Measurements from ENCODE around the gene CRYM.
A peak's percentile ranks its signal among the peaks of the same experiment; 100 is the strongest.
"Not testable (repeated sequence)": the region's sequence is repeated elsewhere in the genome, so short reads cannot be mapped to it uniquely, and the experiment has no call there.

The CRYM gene

DNA sequence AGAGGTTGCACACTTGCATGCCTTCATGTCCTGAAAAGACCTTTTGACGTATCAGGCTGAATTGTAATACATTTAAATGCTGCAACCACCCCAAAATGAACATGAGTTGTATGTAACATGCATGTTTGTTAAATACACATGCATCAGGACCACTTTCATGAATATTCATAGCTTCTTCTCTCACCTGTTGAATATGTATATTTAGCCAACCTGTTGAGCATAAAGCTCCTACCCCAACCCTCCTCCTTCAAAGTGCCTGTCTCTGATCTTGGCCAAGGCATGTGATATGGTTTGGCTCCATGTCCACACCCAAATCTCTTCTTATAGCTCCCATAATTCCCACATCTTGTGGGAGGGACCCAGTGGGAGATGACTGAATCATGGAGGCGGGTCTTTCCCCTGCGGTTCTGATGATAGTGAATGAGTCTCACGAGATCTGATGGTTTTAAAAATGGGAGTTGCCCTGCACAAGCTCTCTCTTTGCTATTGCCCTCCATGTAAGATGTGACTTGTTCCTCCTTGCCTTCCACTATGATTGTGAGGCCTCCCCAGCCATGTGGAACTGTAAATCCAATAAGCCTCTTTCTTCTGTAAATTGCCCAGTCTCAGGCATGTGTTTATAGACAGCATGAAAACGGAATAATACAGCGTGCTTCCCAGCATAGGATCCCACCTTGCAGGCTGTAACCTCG lies 3.8 kb upstream of the CRYM start:
- no peak for DNase-seq (ENCODE audit: insufficient read length, low spot score)
- FAIRE-seq = no peak

DNA sequence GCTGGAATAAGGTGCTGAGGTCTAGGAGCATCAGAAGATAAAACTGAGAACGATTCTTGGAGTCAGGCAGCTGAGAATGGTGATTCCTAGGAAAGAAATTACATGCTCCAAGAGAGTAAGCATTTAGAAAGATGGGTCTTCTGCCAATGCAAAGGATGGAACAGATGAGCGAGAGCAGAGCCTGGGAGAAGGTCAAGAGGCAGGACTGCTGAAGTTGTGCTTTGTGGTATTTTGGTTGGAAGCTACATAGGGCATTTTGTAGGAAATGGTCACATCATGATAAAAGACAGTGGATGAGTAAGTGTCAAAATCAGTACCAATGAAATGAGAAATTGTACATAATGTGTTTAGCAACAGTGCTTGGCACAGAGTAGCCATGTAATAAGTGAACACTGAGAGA lies 1.4 kb upstream of the CRYM start:
- FAIRE-seq (no peak), DNase-seq (ENCODE audit: insufficient read length, low spot score) (no peak)

DNA sequence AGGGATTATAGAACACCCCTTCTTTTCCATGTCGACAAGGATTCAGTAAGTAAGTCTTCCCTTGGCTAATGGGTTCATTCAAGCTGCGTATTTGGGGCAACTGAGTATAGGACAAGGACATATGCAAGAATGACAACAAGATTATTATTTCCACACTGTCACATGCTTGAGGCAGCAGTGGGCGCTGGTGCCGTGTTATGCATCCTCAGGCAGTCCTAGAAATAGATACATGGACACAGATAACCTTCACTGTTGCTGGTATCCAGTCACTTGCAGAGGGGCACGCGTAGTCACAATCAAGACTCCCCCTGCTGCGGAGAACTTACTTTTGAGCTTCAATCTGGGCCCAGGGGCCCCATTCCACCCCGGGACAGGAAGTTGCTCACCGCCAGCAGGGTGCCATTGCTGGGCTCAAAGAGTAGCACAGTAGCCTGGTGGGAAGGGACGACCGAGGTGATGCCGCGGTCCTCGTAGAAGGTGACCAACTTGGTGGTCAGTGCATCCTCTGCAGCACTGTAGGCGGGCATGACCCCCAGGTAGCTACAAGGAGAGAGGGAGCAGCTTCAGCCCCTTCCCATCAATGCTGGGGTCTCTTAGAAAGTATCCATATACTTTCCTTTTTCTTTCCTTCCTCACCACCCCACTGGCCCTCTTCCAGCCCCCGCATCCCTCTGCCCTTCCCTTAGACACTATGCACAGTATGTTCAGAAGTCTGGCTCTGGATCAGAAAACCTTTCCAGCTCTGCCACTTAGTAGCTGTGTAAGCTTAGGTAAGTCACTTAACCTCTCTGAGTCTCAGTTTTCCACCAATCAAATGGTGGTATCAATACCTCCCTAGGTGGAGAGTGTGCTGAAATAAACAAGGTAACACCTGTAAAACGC lies 804 bp downstream of the CRYM start:
- no peak for FAIRE-seq
- DNase-seq (ENCODE audit: insufficient read length, low spot score) = no peak

DNA sequence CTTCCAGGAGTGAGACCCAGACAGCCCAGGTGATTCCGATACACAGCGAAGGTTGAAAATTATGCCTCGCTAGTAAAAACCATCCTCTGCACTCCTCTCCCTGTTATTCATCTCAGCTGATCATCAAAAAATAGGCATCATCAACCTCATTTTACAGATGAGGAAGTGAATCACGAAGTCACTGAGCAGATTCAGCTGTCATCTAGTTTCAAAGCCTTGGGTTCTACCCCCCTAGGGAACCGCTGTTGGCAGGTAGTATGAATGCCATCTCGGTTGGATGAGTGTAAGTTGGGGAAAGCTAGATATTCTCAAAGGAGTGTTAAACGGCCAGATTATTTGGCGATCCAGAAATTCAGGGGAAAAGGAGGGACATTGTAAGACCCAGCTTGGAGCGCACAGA lies 2.0 kb downstream of the CRYM start:
- FAIRE-seq (no peak), DNase-seq (ENCODE audit: insufficient read length, low spot score) (no peak)

DNA sequence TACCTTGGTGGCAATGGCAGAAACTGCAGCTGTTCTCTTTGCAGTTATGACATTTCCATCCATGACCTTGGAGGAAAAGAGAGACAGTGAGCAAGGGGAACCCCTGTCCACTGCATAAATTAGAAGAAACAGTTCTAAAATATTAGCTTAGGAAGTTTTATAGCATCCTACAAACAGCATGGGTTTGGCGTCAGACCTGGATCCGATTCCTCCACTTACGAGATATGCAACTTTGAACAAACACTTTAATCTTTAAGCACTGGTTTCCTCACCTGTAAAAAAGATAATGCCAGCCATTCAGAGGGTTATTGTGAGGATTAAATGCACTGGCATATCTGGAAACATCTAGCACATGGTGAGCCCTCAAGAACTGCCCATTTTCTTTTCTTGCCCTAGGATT lies 2.6 kb downstream of the CRYM start:
- FAIRE-seq (no peak), DNase-seq (ENCODE audit: insufficient read length, low spot score) (no peak)

DNA sequence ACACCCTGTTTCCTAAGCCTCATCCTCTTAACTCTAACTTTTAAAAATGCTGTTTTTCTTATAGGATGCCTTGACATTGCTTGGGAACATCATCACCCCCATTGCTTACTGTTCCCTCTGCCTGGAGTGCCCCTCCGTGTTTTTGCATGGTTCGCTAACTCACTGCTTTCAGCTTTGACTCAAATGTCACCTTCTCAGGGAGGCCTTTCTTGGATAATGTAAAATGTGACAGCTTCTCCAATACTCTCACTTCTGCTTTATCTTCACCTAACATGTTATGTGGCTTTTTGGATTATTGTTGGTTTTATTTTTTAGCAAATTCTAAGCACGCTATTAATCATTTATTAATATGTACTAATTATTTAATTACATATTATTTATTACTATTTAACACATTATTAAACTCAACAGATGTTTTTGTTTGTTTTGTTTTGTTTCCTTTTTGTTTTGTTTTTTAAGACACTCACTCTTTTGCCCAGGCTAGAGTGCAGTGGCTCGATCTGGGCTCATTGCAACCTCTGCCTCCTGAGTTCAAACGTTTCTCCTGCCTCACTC lies 3.8 kb downstream of the CRYM start:
- FAIRE-seq (no peak), DNase-seq (ENCODE audit: insufficient read length, low spot score) (no peak)

DNA sequence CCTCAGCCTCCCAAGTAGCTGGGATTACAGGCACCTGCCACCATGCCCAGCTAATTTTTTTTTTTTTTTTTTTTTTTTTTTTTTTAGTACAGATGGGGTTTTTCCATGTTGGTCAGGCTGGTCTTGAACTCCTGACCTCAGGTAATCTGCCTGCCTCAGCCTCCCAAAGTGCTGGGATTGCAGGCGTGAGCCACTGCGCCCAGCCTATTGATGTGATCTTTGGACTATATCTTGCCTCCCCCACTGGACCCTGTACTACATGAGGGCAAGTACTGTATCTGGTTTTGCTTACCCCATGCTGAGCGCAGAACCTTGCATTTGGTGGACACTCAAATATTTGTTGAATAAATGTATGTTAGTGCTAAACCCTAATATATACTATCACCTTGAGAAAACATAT lies 5.3 kb downstream of the CRYM start:
- FAIRE-seq; DNase-seq (ENCODE audit: insufficient read length, low spot score): not testable (repeated sequence)

DNA sequence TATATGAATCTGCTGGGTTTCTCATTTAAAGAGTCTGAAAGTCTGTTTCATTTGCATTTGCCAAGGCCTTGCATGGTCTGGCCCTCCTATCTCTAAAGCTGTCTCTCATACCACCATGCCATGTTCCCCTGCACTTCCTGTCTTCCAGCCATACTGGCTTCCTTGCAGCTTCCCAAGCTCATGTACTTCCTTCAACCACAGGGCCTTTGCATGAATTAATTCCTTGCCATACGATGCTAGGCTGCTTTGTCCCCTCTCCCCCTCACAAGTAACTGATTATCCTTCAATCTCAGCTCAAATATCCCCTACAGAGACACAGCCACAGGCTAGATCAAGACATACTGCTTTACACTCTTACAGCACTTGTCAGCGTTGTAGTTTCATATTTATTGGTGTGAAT lies 5.8 kb downstream of the CRYM start:
- no peak for DNase-seq (ENCODE audit: insufficient read length, low spot score)
- FAIRE-seq = no peak

DNA sequence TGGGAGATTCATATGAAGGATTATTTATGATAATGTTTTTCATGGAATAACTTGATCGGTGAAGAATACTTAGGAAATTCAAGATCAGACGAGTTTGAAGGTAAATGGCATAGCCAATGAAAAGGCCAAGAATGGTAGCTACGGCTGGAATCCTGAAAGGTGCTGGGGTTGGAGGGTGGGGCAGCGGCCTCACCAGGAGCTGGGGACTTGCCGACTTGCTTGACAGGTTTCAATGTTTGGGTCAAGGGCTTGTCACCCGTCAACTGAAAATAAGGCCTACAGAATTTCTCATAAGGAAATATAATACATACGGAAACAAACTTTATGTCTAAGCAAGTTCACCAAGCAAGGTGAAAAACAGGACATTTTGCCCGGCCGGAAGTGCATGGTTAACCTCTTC lies 9.9 kb downstream of the CRYM start:
- DNase-seq (ENCODE audit: insufficient read length, low spot score) (no peak), FAIRE-seq (no peak)

DNA sequence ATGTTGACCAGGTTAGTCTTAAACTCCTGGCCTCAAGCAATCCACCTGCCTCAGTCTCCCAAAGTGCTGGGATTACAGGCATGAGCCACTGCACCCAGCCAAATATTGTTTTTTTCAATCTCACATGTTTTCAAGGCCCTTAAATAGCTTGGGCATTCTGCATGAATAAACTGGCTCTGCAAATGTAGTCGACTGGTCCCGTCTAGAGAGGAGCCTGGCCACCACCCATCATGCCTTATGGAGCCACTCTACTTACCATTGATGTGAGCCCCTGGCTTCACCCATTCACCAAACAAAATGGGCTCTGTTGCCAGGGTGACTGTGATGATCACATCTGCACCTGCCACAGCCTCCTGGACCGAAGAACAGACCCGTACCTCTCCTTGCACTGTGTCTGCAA lies 10.8 kb downstream of the CRYM start:
- DNase-seq (ENCODE audit: insufficient read length, low spot score) = no peak
- FAIRE-seq = no peak

DNA sequence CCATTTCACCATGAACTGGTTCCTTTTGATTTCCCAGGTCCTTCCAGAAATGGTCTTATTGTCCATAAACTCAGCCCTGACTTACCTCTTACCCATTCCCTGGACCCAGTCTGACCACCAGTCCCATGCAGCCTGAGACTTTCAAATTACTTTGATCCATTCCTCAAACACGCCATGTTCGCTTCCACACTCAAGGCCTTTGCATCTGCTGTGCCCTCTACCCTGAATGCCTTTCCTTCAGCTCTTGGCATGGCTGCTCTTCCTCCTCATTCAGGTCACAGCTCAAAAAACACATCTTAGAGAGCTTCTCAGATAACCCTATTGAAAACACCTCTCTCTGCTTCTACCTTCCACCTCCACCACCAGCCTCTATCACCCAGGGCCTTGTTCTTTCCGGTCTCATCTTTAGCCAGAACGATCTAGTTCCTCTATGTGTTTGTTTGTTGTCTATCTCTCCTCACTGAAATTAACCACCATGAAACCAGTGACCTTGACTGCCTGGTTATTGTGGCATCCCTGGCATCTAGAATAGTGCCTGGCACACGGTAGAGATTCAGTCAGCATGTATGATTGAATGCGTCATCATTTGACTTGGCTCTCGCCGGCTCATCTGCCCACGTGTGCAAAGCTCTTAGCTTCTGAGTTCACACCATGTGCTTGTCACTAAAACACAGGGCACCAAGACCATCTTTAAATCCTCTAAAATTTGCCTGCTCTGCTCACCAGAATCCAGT lies 12.8 kb downstream of the CRYM start:
- no peak for DNase-seq (ENCODE audit: insufficient read length, low spot score)
- FAIRE-seq = no peak

DNA sequence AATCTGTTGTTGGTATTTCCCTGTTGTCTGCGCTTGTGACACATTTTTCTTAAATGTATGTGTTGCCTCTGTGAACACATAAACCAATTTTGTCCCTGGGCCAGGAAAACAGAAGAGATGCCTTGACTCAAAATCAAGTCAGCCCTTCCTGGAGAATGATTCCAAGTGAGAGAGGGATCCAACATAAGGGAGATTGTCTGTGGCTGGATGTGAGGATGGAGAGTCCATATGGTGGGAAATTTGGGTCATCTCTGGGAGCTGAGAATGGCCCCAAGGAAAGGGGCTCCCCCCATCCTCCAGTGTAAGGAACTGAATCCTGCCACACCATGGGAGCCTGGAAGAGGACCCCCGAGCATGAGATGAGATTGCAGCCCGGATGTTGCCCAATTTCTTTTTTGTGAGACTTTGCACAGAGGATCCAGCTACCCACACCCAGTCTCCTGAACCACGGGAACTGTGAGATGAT lies 13.5 kb downstream of the CRYM start:
- DNase-seq (ENCODE audit: insufficient read length, low spot score) = no peak
- FAIRE-seq = no peak

DNA sequence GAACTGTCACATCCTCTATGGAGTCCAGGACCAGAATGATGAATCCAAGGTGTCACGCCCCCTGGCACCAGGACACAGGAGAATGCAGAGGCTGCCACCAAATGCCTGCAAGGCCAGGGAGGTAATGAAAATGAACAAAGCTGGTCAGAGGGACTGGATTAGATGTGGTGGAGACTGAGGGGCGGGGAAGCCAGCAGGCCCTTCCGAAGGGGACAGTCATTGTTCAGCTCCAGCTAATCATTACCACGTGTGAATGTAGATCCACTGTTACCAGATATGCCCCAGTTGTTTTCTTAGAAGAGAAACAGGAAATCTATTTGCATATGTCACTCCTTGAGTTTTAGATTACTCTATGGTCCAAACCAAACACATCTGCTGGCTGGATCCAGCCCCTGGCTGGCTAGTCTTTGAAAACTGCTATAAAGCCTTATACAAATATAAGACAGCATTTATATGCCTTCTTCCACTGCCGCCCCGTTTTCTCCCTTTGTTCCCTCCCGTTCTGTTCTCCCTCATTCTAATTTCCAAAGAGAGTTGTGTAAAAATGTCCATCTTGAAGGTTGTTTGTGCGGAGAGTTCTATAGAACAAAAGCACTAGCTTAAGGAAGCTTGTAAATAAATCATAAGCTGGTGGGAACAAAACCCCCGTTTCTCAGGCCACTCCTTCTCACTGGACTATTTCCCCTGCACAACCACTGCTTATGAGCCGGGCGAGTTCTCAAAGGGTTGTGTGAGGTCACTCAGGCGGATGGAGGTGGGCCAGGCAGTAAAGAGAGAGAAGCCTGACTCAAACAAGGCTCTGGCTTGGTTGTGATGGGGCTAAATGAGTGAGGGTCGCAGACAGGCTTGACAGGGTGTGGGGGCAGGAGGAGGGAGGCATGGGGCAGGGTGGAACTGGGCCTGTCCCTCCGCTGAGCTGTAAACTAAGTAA lies 14.2 kb downstream of the CRYM start:
- no peak for FAIRE-seq

DNA sequence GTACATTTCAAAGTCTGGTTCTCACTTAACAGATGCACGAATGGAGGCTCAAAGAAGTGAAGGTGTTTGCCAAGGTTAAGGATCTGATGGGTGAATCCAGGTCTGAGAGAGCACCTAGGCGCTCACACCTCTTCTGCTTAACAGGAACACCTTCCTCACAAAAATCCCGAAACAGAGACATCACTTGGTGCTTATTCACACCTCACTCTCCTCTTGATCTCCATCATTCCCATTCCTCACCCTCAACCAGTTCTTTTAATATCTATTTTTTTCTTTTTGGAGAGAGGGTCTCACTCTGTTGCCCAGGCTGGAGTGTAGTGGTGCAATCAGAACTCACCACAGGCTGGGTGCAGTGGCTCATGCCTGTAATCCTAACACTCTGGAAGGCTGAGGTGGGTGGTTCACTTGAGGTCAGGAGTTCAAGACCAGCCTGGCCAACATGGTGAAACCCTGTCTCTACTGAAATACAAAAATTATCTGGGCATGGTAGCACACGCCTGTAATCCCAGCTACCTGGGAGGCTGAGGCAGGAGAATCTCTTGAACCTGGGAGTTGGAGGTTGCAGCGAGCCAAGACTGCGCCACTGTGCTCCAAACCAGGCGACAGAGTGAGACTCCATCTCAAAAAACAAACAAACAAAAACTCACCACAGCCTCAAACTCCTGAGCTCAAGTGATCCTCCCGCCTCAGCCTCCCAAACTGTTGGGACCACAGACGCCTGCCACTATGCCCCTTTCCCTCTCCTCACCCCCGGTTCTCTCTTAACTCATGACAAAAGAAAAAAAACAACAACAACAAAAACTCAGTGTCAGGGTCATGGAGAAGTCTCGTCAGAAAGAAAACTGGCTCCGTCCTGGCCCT lies 15.1 kb downstream of the CRYM start:
- FAIRE-seq = no peak
- no peak for DNase-seq (ENCODE audit: insufficient read length, low spot score)

More for the DNA sequence above, 14.2 kb downstream of the CRYM start:
- DNase-seq (ENCODE audit: insufficient read length, low spot score) = no peak

DNA sequence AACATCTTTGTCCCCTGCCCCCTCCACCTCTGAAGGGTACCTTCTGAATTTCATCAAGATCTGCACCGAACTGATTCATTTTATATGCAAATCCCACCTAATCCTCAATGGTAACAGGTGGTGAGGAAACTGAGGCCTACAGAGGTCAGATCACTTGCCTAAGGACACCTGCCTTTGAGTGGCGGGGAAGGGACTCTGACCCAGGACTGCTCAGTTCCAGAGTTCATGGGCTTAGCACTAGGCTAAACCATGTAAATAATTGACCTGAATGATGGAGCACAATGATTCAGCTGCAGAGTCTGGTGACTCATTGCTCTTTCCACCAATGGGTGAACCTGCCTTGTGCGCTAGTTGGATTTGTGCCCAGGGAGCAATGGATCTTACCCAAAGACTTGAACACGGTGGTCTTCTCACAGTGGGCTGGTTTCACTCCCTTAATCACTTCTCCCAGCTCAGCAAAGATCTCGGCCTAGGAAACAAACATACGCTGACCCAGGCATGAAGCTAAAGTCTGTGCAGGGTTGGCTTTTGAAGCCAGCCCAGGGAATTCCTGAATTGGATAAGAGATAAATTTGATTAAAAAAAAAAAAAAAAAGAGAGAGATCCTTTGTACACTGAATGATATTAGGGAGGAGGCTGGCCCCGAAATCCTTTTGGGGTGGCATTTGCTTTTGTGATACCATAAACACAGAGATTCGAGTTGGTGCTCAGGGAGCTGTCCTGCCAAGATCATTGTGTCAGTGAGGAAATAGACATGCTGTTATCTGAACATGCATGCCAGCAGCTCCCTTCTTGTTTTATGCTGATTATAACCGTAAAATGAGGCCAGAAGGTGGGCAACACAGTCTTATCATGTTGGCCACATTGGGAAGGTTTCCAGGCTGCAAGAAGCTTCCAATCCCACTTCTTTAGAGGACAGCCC lies 17.0 kb downstream of the CRYM start:
- no peak for FAIRE-seq
- peak; percentile 20 for DNase-seq (ENCODE audit: insufficient read length, low spot score)

DNA sequence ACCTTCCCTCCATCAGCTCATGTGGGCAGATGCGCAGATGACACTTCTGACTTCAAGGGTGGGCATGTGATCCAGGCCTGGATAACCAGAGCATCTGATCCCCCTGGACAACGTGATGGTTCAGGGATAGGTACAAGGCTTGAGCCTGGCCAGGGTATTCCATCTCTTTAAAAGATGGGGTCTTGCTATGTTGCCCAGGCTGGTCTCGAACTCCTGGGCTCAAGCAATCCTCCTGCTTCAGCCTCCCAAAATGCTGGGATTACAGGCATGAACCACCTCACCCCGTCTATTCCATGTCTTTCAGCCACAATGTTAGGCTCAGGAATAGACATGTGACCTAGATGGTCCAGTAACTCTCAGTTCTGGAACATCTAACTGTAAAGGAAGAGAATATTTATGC lies 20.8 kb downstream of the CRYM start:
- DNase-seq (ENCODE audit: insufficient read length, low spot score) (no peak), FAIRE-seq (no peak)

DNA sequence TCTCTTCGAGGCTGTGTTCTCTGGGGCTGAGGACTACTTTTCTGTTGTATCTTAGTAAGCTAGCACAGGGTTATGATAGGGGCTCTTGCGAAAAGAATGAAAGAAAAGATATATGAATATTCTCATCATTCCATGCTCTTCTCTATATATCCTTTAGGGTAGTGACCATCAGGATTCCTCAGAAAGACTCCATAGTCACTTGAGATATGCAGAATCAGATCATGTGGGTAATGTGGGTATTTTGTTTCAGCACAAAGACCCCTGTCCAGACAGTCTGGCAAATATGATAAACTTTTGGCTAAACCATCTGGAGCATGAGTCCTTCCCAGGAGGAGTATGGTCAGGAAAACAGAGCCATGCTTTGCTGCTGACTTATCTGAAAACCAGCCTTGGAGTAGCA lies 21.5 kb downstream of the CRYM start:
- FAIRE-seq = no peak

DNA sequence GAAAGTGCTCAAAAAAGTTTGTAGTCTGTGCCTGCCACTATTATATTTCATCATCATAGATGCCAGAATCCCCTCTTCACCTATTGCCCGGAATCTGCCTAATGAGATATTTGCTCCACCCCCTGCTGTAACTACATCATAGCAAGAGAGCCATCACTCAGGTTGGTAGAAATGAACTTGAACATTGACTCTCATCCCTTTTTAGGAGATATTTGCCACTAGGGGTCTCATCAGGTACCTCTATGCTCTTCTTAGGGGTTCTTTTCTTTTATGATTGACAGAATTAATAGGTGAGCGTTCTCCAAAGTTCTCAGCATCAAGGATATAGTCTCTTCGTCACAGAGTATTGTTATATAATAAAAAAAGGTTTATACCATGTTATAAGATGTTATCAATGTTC lies 24.6 kb downstream of the CRYM start:
- FAIRE-seq (no peak), DNase-seq (ENCODE audit: insufficient read length, low spot score) (no peak)

More for the DNA sequence above, 21.5 kb downstream of the CRYM start:
- no peak for DNase-seq (ENCODE audit: insufficient read length, low spot score)
